Uterus (tissue), 4 donors: ENCODE results near the gene DYNLT2. TPM values are rescaled to one million over a fixed set of nuclear protein-coding genes. Genes with fewer than 3 reads are reported as not detected.

Experiments used
- DNase-seq, 2 donors: peaks; one replicate each; pipeline ENCODE4 v3.0.0-alpha.2; 2019 to 2020
- H3K27ac ChIP-seq, 2 donors: fragments of 200-600 bp; sonication (generic); 1 replicate in 1 of 2; 2 replicates in 1 of 2; pipeline ENCODE4 v1.5.1; 2016 to 2018
- H3K27me3 ChIP-seq, 2 donors: fragments of 200-600 bp; sonication (generic); one replicate each; pipeline ENCODE4 v1.5.1; 2018 to 2019; ENCODE audit warnings: control low read depth in 1 of 2
- H3K36me3 ChIP-seq, 2 donors: fragments of 200-600 bp; sonication (generic); one replicate each; pipeline ENCODE4 v1.5.1; 2019; ENCODE audit warnings: control low read depth in 1 of 2
- H3K4me1 ChIP-seq, 2 donors: fragments of 200-600 bp; sonication (generic); one replicate each; pipeline ENCODE4 v1.5.1; 2018 to 2019; ENCODE audit warnings: control low read depth in 1 of 2
- H3K4me3 ChIP-seq, 2 donors: fragments of 200-600 bp; sonication (generic); 1 replicate in 1 of 2; 2 replicates in 1 of 2; pipeline ENCODE4 v1.5.1; 2018 to 2019; ENCODE audit warnings: mild to moderate bottlenecking in 1 of 2
- H3K9me3 ChIP-seq, 2 donors: fragments of 200-600 bp; sonication (generic); one replicate each; pipeline ENCODE4 v1.5.1; 2019; ENCODE audit warnings: control low read depth in 1 of 2
- CTCF ChIP-seq, 4 experiments: fragments of 200-600 bp in 2 of 4; fragments of 450-650 bp in 2 of 4; sonication (generic) in 2 of 4; IDR thresholded peaks; one replicate each; pipeline ENCODE4 v1.5.1; 2016 to 2019; ENCODE audit warnings: antibody characterized with exemption in 4 of 4, mild to moderate bottlenecking in 2 of 4, moderate library complexity in 1 of 4
- POLR2A ChIP-seq, 2 donors: fragments of 450-650 bp; IDR thresholded peaks; one replicate each; pipeline ENCODE4 v1.6.1; 2016; ENCODE audit warnings: antibody characterized with exemption in 2 of 2, mild to moderate bottlenecking in 1 of 2, moderate library complexity in 1 of 2
- intact Hi-C: fragments of 100-400 bp; cut with DNase I; formaldehyde crosslinking; loops from one replicate; pipeline ENCODE4 v1.15.1; 2023; ENCODE audit warnings: low total_unique reads
- total RNA-seq, 4 donors: library from RNA; depleted of rRNA in 3 of 4; stranded (reverse); fragments of >200 nt in 3 of 4; gene quantifications; one replicate each; pipeline versions ENCODE4 v1.1.0 to v1.2.4, GENCODE V29; 2014 to 2023
- donor health status: DM: yes; HTN: yes; CAD: no.

Gene DYNLT2
- total RNA-seq, 4 donors from 2014 or later: 0.26 to 3.0 (median 2.7) TPM; not detected in 1

GRCh38 chr6:169714178-169714577 is 37.2 kb downstream of the DYNLT2 start:
- intact Hi-C loops: no loop called here
- no peaks in the 10 kb centered on the region for H3K4me1 ChIP-seq
- no peaks in the 10 kb centered on the region for H3K36me3 ChIP-seq

GRCh38 chr6:169710009-169710408 is 41.4 kb downstream of the DYNLT2 start:
- Histone ChIP-seq H3K27me3 (no peaks in the 10 kb centered on the region), H3K4me3 (no peak overlapping the region), H3K36me3 (no peaks in the 10 kb centered on the region), H3K27ac (no peak overlapping the region), H3K4me1 (no peaks in the 10 kb centered on the region), H3K9me3 (no peaks in the 10 kb centered on the region)
- intact Hi-C loops: no loop called here
- no peak for DNase-seq
- no peak for TF ChIP-seq POLR2A (IDR thresholded peaks at IDR 0.05)
- no peak for TF ChIP-seq CTCF (IDR thresholded peaks at IDR 0.05)

More at GRCh38 chr6:169714178-169714577, 37.2 kb downstream of the DYNLT2 start:
- H3K27ac ChIP-seq: no peak overlapping the region
- DNase-seq: no peak
- H3K9me3 ChIP-seq: no peaks in the 10 kb centered on the region
- no peaks in the 10 kb centered on the region for H3K27me3 ChIP-seq
- no peak overlapping the region for H3K4me3 ChIP-seq
- TF ChIP-seq CTCF (IDR thresholded peaks at IDR 0.05): no peak
- no peak for TF ChIP-seq POLR2A (IDR thresholded peaks at IDR 0.05)

GRCh38 chr6:169709293-169709692 is 42.1 kb downstream of the DYNLT2 start:
- DNase-seq: no peak
- Histone ChIP-seq H3K27ac (no peak overlapping the region), H3K4me1 (peaks cover 0 to under 1% of the 10 kb centered on the region in 2 donors), H3K4me3 (no peak overlapping the region), H3K9me3 (no peaks in the 10 kb centered on the region), H3K27me3 (no peaks in the 10 kb centered on the region), H3K36me3 (no peaks in the 10 kb centered on the region)
- intact Hi-C loops: no loop called here
- TF ChIP-seq POLR2A (IDR thresholded peaks at IDR 0.05): no peak
- TF ChIP-seq CTCF (IDR thresholded peaks at IDR 0.05): no peak

GRCh38 chr6:169707772-169708171 is 43.6 kb downstream of the DYNLT2 start:
- H3K27ac ChIP-seq: no peak overlapping the region
- no peaks in the 10 kb centered on the region for H3K9me3 ChIP-seq
- no peak for DNase-seq
- TF ChIP-seq CTCF (IDR thresholded peaks at IDR 0.05) (no peak), POLR2A (IDR thresholded peaks at IDR 0.05) (no peak)
- intact Hi-C loops: no loop called here
- no peak overlapping the region for H3K4me3 ChIP-seq
- no peaks in the 10 kb centered on the region for H3K27me3 ChIP-seq
- H3K36me3 ChIP-seq: no peaks in the 10 kb centered on the region
- H3K4me1 ChIP-seq: peaks cover 0 to 3% of the 10 kb centered on the region in 2 donors

- peaks cover 0 to 9% of the 10 kb centered on the region in 2 donors for H3K4me1 ChIP-seq
- H3K9me3 ChIP-seq: no peaks in the 10 kb centered on the region
- H3K27me3 ChIP-seq: no peaks in the 10 kb centered on the region
- no peak for DNase-seq
- peak overlapping the region; percentile 86 to 91 for H3K27ac ChIP-seq
- TF ChIP-seq CTCF (IDR thresholded peaks at IDR 0.05) (no peak), POLR2A (IDR thresholded peaks at IDR 0.05) (no peak)
- no peaks in the 10 kb centered on the region for H3K36me3 ChIP-seq
- peak overlapping the region; percentile 67 to 82 for H3K4me3 ChIP-seq
- intact Hi-C loops: no loop called here
Observed at GRCh38 chr6:169702840-169703246, 48.5 kb downstream of the DYNLT2 start.
